Body of pancreas (tissue), 4 donors: ENCODE results near the gene MAP3K7CL. TPM values are rescaled to one million over a fixed set of nuclear protein-coding genes. Genes with fewer than 3 reads are reported as not detected.
A peak's percentile ranks its signal among the peaks of the same experiment; 100 is the strongest.

ENCODE experiments used
- ATAC-seq: fragments of 150-250 bp; one replicate; pipeline ENCODE4 v1.9.1; 2016
- DNase-seq, 4 donors: peaks; one replicate each; pipeline ENCODE4 v3.0.0-alpha.2; 2019
- H3K27ac ChIP-seq, 4 donors: fragments of 200-600 bp; sonication (generic); 1 replicate in 3 of 4; 2 replicates in 1 of 4; pipeline versions ENCODE4 v1.5.1 to v1.6.1; 2016 to 2019; ENCODE audit warnings: mild to moderate bottlenecking in 1 of 4, mixed read lengths in 1 of 4, moderate library complexity in 1 of 4
- H3K27me3 ChIP-seq, 2 donors: fragments of 200-600 bp; sonication (generic); one replicate each; pipeline ENCODE4 v1.6.0; 2016; ENCODE audit warnings: mild to moderate bottlenecking in 1 of 2
- H3K36me3 ChIP-seq, 2 donors: fragments of 200-600 bp; sonication (generic); replicated peaks in 1 of 2; 2 replicates each; pipeline ENCODE4 v1.5.1; 2016; ENCODE audit warnings: low read depth in 2 of 2; ENCODE audit not compliant: insufficient read depth in 1 of 2
- H3K4me1 ChIP-seq: fragments of 200-600 bp; sonication (generic); one replicate; pipeline ENCODE4 v1.6.0; 2016
- H3K4me3 ChIP-seq, 2 donors: fragments of 200-600 bp; sonication (generic); 1 replicate in 1 of 2; 2 replicates in 1 of 2; pipeline ENCODE4 v1.5.1; 2016 to 2019
- H3K9me3 ChIP-seq, 3 donors: fragments of 200-600 bp; sonication (generic); 1 replicate in 2 of 3; 2 replicates in 1 of 3; pipeline ENCODE4 v1.5.1; 2016
- CTCF ChIP-seq, 7 experiments: fragments of 450-650 bp in 4 of 7; fragments of 200-600 bp in 3 of 7; sonication (generic) in 3 of 7; IDR thresholded peaks; one replicate each; pipeline ENCODE4 v1.5.1; 2016 to 2019; ENCODE audit warnings: antibody characterized with exemption in 7 of 7
- POLR2A ChIP-seq, 3 donors: fragments of 450-650 bp; IDR thresholded peaks; one replicate each; pipeline ENCODE4 v1.6.1; 2016; ENCODE audit warnings: antibody characterized with exemption in 3 of 3, mild to moderate bottlenecking in 2 of 3
- WGBS, 2 donors: methylation state at CpG; one replicate each; pipeline ENCODE4 v1.1.5; 2017; 5-methylcytosine and 5-hydroxymethylcytosine counted together
- intact Hi-C: fragments of 100-400 bp; cut with DNase I; formaldehyde crosslinking; loops from one replicate; pipeline ENCODE4 v1.15.1; 2023
- total RNA-seq, 2 donors: library from RNA; depleted of rRNA; stranded (reverse); fragments of >200 nt; gene quantifications; one replicate each; pipeline ENCODE4 v1.1.0, GENCODE V29; 2016

MAP3K7CL gene
- total RNA-seq, 2 donors from 2014 or later, result 5.2 to 12.5 TPM

DNA sequence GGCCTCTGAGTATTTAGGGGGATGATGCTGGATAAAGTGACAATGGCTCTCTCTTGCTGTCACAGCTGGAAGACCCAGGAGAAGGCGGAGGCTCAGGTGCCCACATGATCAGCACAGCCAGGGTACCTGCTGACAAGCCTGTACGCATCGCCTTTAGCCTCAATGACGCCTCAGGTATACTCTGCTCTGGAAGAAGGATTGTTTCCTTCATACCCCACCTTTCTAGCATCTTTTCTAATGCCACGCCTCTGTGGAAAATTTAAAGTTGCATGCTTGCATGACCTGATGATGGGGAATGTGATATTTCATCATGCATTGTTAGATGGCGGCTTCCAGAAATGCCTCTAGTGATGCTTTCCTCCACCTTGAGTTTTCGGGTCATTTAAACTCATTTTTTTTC is 2.8 kb downstream of the MAP3K7CL start:
- intact Hi-C loops, result no loop called here
- Histone ChIP-seq H3K36me3 (no peaks in the 10 kb centered on the region), H3K9me3 (peaks cover 0 to 4% (median 0%) of the 10 kb centered on the region in 3 donors), H3K27ac (no peak overlapping the region), H3K4me3 (no peak overlapping the region), H3K27me3 (no peaks in the 10 kb centered on the region), H3K4me1 (no peaks in the 10 kb centered on the region)
- 89 to 93% methylated on average over 7 of the region's 7 CpGs for WGBS, 2 donors
- TF ChIP-seq POLR2A (IDR thresholded peaks at IDR 0.05) (no peak), CTCF (IDR thresholded peaks at IDR 0.05) (no peak)
- DNase-seq (no peak), ATAC-seq (no peak)

DNA sequence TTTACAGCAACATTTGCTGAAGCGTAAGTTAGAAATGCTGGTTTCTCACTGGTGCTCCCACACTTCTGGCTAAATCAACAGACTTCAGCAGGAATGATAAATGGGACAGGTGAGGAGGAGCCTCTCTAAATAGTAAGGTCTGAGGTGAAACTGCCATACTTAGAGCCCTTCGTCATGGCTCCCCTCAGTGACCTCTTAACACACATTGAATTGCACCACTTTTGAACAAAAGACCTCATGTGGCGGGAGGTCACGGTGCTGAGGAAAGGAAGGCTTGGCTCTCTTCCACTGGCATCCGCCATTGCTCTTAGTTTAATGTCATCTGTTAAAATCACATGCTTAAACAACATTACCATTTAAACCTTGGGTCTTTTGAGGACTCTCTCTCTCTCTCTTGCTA is 3.4 kb downstream of the MAP3K7CL start:
- ATAC-seq (no peak), DNase-seq (no peak)
- H3K9me3 ChIP-seq, result peaks cover 0 to 4% (median 0%) of the 10 kb centered on the region in 3 donors
- no peaks in the 10 kb centered on the region for H3K27me3 ChIP-seq
- H3K27ac ChIP-seq, result no peak overlapping the region
- no peaks in the 10 kb centered on the region for H3K36me3 ChIP-seq
- intact Hi-C loops, result no loop called here
- H3K4me3 ChIP-seq, result no peak overlapping the region
- WGBS, 2 donors, result 84 to 90% methylated on average over 5 of the region's 5 CpGs
- TF ChIP-seq CTCF (IDR thresholded peaks at IDR 0.05) (no peak), POLR2A (IDR thresholded peaks at IDR 0.05) (no peak)
- H3K4me1 ChIP-seq, result no peaks in the 10 kb centered on the region

DNA sequence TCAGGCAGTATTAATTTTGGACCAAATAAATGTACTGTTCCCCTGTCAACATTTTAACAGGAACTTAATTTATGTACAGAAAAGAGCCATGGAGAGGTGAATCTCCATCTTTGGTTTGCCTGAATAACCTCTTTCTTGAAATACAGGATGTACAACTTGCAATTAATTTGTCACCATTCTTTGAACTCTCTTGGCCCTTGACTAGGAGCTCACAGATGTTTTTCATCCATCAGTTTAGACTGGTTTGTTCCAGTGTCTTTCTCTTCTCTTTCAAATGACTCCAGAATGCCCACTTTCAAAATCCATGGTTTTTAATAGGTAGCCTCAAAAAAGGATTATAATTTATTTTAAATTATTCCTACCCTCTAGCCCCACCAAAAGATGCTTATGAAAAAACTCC is 5.0 kb downstream of the MAP3K7CL start:
- intact Hi-C loops, result no loop called here
- Histone ChIP-seq H3K9me3 (no peaks in the 10 kb centered on the region), H3K27me3 (no peaks in the 10 kb centered on the region), H3K4me3 (no peak overlapping the region), H3K27ac (no peak overlapping the region), H3K4me1 (no peaks in the 10 kb centered on the region), H3K36me3 (no peaks in the 10 kb centered on the region)
- no peak for TF ChIP-seq CTCF (IDR thresholded peaks at IDR 0.05)
- no peak for TF ChIP-seq POLR2A (IDR thresholded peaks at IDR 0.05)
- ATAC-seq, result no peak
- no peak for DNase-seq

DNA sequence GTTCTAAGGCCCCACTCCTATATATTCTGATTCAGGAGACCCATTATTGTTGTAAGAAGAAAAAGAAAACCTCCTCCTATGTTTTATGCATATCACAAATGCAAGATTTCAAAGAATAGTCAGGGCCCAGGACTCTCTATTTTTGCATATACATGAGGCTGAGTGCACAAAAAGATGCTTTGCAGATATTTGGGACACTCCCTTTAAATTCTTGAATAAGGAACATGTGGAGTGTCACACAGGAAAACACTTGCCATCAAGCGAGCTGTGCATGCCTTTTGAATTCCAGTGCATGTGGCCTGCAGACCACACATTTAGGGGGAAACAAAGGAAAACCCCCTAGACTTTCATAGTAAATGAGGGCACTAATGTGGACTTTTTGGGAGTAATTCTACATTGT is 5.6 kb downstream of the MAP3K7CL start:
- H3K4me1 ChIP-seq, result no peaks in the 10 kb centered on the region
- TF ChIP-seq CTCF (IDR thresholded peaks at IDR 0.05) (no peak), POLR2A (IDR thresholded peaks at IDR 0.05) (no peak)
- no peak overlapping the region for H3K27ac ChIP-seq
- H3K9me3 ChIP-seq, result no peaks in the 10 kb centered on the region
- H3K36me3 ChIP-seq, result no peaks in the 10 kb centered on the region
- ATAC-seq (no peak), DNase-seq (no peak)
- H3K27me3 ChIP-seq, result no peaks in the 10 kb centered on the region
- intact Hi-C loops, result no loop called here
- H3K4me3 ChIP-seq, result no peak overlapping the region
- WGBS, 2 donors, result 71 to 88% methylated on average over 1 of the region's 1 CpG

DNA sequence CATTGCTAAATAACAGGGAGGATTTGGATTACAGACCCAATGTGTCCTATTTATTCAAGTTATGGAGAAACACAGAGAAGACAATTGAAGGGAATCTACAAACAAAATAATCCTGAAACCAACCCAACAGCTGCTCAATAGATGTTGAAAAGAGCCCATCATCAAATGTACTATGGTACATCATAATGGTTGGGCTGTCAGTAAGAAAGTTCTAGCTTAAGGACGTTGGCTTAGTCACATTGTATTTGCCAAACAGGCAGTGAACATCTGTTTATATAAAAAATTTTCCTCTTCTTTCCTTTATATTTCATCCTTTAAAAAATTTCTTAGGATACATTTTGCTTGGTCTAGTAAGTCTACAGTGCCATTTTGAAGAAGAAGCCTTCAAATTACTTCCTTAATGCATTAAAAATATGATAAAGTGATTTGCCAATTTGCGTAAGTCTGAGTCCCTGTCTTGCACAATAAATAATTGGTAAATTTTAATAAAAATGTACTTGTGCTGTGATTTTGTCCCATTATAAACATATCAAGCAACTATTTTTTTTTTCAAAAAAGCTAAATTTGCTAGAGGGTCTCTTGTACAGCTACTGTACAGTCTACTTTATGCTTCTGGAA is 14.4 kb downstream of the MAP3K7CL start:
- Histone ChIP-seq H3K4me1 (no peaks in the 10 kb centered on the region), H3K36me3 (no peaks in the 10 kb centered on the region), H3K4me3 (no peak overlapping the region), H3K9me3 (no peaks in the 10 kb centered on the region), H3K27me3 (no peaks in the 10 kb centered on the region), H3K27ac (peak overlapping the region in 1 of 4 donors; percentile 41)
- TF ChIP-seq CTCF (IDR thresholded peaks at IDR 0.05), result no peak
- no peak for TF ChIP-seq POLR2A (IDR thresholded peaks at IDR 0.05)
- intact Hi-C loops, result no loop called here
- no peak for DNase-seq
- WGBS, 2 donors, result 63 to 71% methylated on average over 2 of the region's 2 CpGs
- no peak for ATAC-seq
